Measurements from ENCODE around the gene KRT74. TPM values are rescaled to one million over a fixed set of nuclear protein-coding genes. Genes with fewer than 3 reads are reported as not detected.
"Not testable (repeated sequence)": the region's sequence is repeated elsewhere in the genome, so short reads cannot be mapped to it uniquely, and the experiment has no call there.

KRT74 gene
- total RNA-seq, 1 donor from 2014 or later, result not detected

GRCh38 chr12:52603314-52603713 lies 29.7 kb upstream of the KRT74 start:
- peak; percentile 6 for DNase-seq (ENCODE audit: low spot score)

- DNase-seq (ENCODE audit: low spot score), result peak; percentile 73
These were observed 28.9 kb upstream of the KRT74 start for GRCh38 chr12:52602552-52602951.

GRCh38 chr12:52601671-52602070 lies 28.0 kb upstream of the KRT74 start:
- DNase-seq (ENCODE audit: low spot score), result peak; percentile 57

GRCh38 chr12:52600941-52601481 lies 27.4 kb upstream of the KRT74 start, which contains the start of gene KRT72:
Gene KRT72 (minus strand): TSS chr12:52601463. CDS start chr12:52601452, 11 bp downstream.
- DNase-seq (ENCODE audit: low spot score), result peak; percentile 87

- peak; percentile 22 for DNase-seq (ENCODE audit: low spot score)
These were observed 26.8 kb upstream of the KRT74 start for GRCh38 chr12:52600475-52600874.

GRCh38 chr12:52600071-52600470 lies 26.4 kb upstream of the KRT74 start:
- DNase-seq (ENCODE audit: low spot score), result peak; percentile 28

GRCh38 chr12:52598966-52599365 lies 25.3 kb upstream of the KRT74 start:
- DNase-seq (ENCODE audit: low spot score), result peak; percentile 69

- DNase-seq (ENCODE audit: low spot score), result not testable (repeated sequence)
These were observed 20.6 kb upstream of the KRT74 start for GRCh38 chr12:52594237-52594636.

GRCh38 chr12:52591521-52591920 lies 17.9 kb upstream of the KRT74 start:
- peak; percentile 81 for DNase-seq (ENCODE audit: low spot score)

- DNase-seq (ENCODE audit: low spot score), result peak; percentile 64
These were observed 16.4 kb upstream of the KRT74 start for GRCh38 chr12:52590021-52590420.

- peak; percentile 68 for DNase-seq (ENCODE audit: low spot score)
These were observed 13.9 kb upstream of the KRT74 start for GRCh38 chr12:52587563-52587962.

GRCh38 chr12:52585946-52586345 lies 12.3 kb upstream of the KRT74 start:
- peak; percentile 76 for DNase-seq (ENCODE audit: low spot score)

- DNase-seq (ENCODE audit: low spot score), result no peak
These were observed 11.4 kb upstream of the KRT74 start for GRCh38 chr12:52585066-52585465.

- peak; percentile 33 for DNase-seq (ENCODE audit: low spot score)
These were observed 10.6 kb upstream of the KRT74 start for GRCh38 chr12:52584156-52584682.

GRCh38 chr12:52582971-52583456 lies 9.4 kb upstream of the KRT74 start:
- peak; percentile 81 for DNase-seq (ENCODE audit: low spot score)

- DNase-seq (ENCODE audit: low spot score), result no peak
These were observed 8.8 kb upstream of the KRT74 start for GRCh38 chr12:52582486-52582885.

- peak; percentile 39 for DNase-seq (ENCODE audit: low spot score)
These were observed 7.8 kb upstream of the KRT74 start for GRCh38 chr12:52581481-52581880.

GRCh38 chr12:52581066-52581465 lies 7.4 kb upstream of the KRT74 start:
- DNase-seq (ENCODE audit: low spot score), result peak; percentile 83

- peak; percentile 57 for DNase-seq (ENCODE audit: low spot score)
These were observed 6.9 kb upstream of the KRT74 start for GRCh38 chr12:52580496-52580895.

GRCh38 chr12:52579468-52580465 lies 6.1 kb upstream of the KRT74 start:
- DNase-seq (ENCODE audit: low spot score), result peak; percentile 53

GRCh38 chr12:52578469-52578868 lies 4.8 kb upstream of the KRT74 start:
- DNase-seq (ENCODE audit: low spot score), result peak; percentile 18

- DNase-seq (ENCODE audit: low spot score), result no peak
These were observed 3.7 kb upstream of the KRT74 start for GRCh38 chr12:52577316-52577715.
